ENCODE data around the gene CTXN2. TPM values are rescaled to one million over a fixed set of nuclear protein-coding genes. Genes with fewer than 3 reads are reported as not detected.
A peak's percentile ranks its signal among the peaks of the same experiment; 100 is the strongest.

CTXN2 gene
- total and polyA plus RNA-seq, 9 of the 15 experiments (the other 6 are each of a cell fraction or from before 2014, with no cell fraction given) = not detected

- Histone ChIP-seq H2AFZ (ENCODE audit: low read depth, low read length) (no peak within 1 kb of the TSS), H3K9me1 (ENCODE audit: control insufficient read depth, insufficient read depth, low read length) (no peaks in the 10 kb centered on the region), H3K36me3 (ENCODE audit: control insufficient read depth, insufficient read depth, low read length) (no peaks in the 10 kb centered on the region), H3K79me2 (ENCODE audit: control insufficient read depth, insufficient read depth, low read length) (no peaks in the 10 kb centered on the region), H3K27ac (ENCODE audit: extremely low read depth, low read depth, low read length) (no peak within 1 kb of the TSS), H3K27me3 (ENCODE audit: control insufficient read depth in 2 of 2, insufficient read depth in 2 of 2, low read length in 2 of 2) (no peaks in the 10 kb centered on the region), H3K9me3 (replicated peaks; ENCODE audit: control insufficient read depth, insufficient read depth, low read depth, low read length) (no peaks in the 10 kb centered on the region), H3K4me2 (ENCODE audit: insufficient read depth, low read length) (peak within 1 kb of the TSS; percentile 11; the same call in 1 of the 2 replicates), H3K4me3 (peak within 1 kb of the TSS; percentile 15; the same call in 1 of the 2 replicates), H3K9ac (ENCODE audit: insufficient read depth in 1 of 2, low read depth in 2 of 2, low read length in 2 of 2) (peak within 1 kb of the TSS in 1 of 2 experiments; percentile 17; a peak in 1 of 4 replicates), H4K20me1 (replicated peaks; ENCODE audit: control insufficient read depth, insufficient read depth, low read length) (no peaks in the 10 kb centered on the region), H3K4me1 (replicated peaks in 1 of 2; ENCODE audit: control insufficient read depth in 2 of 2, insufficient read depth in 2 of 2, low read length in 2 of 2) (peaks cover 0 to 6% of the 10 kb centered on the region in 2 experiments; a peak in 2 of 5 replicates)
- in situ Hi-C loops (cut with MboI) = no loop called here
- DNase-seq (ENCODE audit: extremely low read depth in 1 of 4, low spot score in 3 of 4) = peak in 3 of 4 experiments; percentile 3 to 7 (median 6)
- WGBS (ENCODE audit: insufficient coverage, low coverage, missing lambda C conversion rate) = 4% methylated on average over 39 of the region's 71 CpGs
- CTCF ChIA-PET (ENCODE audit: low intra/inter-chr PET ratio) = no interaction called here
- peak; percentile 70 for ATAC-seq
- no peak for FAIRE-seq
- intact Hi-C loops (cut with micrococcal nuclease) = no loop called here
- POLR2A ChIA-PET = no interaction called here
- no TSS peak for BruUV-seq (replicated peaks)
- no peak for TF ChIP-seq SPI1 (IDR thresholded peaks at IDR 0.05; ENCODE audit: borderline replicate concordance, low read depth, low read length)
- no peak for TF ChIP-seq TSC22D4 (tag; IDR thresholded peaks at IDR 0.05)
- TF ChIP-seq ZFP91 (CRISPR knock-in tag; IDR thresholded peaks at IDR 0.05) = no peak
- no peak for TF ChIP-seq TAL1 (IDR thresholded peaks at IDR 0.05)
- TF ChIP-seq E2F6 (IDR thresholded peaks at IDR 0.05; ENCODE audit: borderline replicate concordance in 1 of 2, extremely low read depth in 1 of 2, insufficient read depth in 1 of 2, insufficient read length in 1 of 2, low read depth in 1 of 2, low read length in 1 of 2, poor library complexity in 1 of 2, severe bottlenecking in 1 of 2) = peak in 1 of 2 experiments; percentile 25
- no peak for TF ChIP-seq GTF3C2 (IDR thresholded peaks at IDR 0.05; ENCODE audit: borderline replicate concordance, extremely low read depth, insufficient read length)
- TF ChIP-seq NFRKB (IDR thresholded peaks at IDR 0.05; ENCODE audit: low read depth) = no peak
- no peak for TF ChIP-seq SMAD3 (CRISPR knock-in tag; conservative IDR thresholded peaks at IDR 0.05)
- peak; percentile 84 for TF ChIP-seq CHD2 (IDR thresholded peaks at IDR 0.05; ENCODE audit: low read depth, low read length)
Observed at GRCh38 chr15:48177766-48178647, 13.5 kb upstream of the CTXN2 start, which contains the start of gene MYEF2. Gene MYEF2 (minus strand): TSS chr15:48178295. CDS start chr15:48178237, 58 bp downstream.

Data from K562 (cell line).